ENCODE results near the gene TANGO2. TPM values are rescaled to one million over a fixed set of nuclear protein-coding genes. Genes with fewer than 3 reads are reported as not detected.

Gene TANGO2
- total and polyA plus RNA-seq, 9 of the 15 experiments (the other 6 are each of a cell fraction or from before 2014, with no cell fraction given) = 15.5 to 94.9 (median 70.1) TPM

DNA sequence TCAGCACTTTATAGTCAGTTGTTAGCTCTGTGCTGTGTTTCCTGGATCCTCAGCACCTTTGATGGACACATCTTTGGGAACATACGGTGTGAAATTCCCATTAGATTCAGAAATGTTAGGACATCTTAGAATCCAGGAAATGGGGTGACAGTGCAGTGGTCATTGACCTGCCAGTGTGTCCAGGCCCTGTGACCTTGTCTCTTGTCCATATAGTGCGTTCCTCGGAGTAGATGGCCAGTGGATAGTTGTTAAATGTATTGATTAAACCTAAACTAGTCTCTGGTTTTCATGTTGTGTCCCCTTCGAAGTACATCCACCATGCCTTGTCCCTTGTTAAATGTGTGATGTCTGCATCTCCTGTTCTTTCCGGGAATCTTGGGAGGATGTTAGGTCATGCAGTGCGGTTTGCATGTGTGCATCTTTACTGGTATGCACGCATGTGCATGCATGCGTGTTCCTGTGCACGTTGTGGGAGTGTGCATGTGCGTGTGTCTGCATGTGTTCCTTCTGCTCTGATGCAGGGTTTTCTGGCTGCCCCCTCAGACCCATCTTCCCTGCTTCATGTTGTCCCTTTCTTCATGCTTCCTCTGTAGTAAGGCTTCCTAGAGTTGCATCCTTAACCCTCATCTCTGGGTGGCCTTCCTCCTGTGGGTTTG is 63.1 kb downstream of the TANGO2 start (continued):
- TF ChIP-seq ZNF561 (CRISPR knock-in tag; conservative IDR thresholded peaks at IDR 0.05) = no peak
- TF ChIP-seq TCF15 (CRISPR knock-in tag; IDR thresholded peaks at IDR 0.05) = peak; percentile 82
- no peak for TF ChIP-seq ZBTB11 (CRISPR knock-in tag; IDR thresholded peaks at IDR 0.05)
- no peak for TF ChIP-seq ZNF316 (IDR thresholded peaks at IDR 0.05)
- TF ChIP-seq ZNF124 (CRISPR knock-in tag; IDR thresholded peaks at IDR 0.05) = no peak
- no peak for TF ChIP-seq NR2C1 (IDR thresholded peaks at IDR 0.05)
- no peak for TF ChIP-seq NR2C1 (tag; IDR thresholded peaks at IDR 0.05)
- no peak for TF ChIP-seq MTA1 (IDR thresholded peaks at IDR 0.05; ENCODE audit: borderline replicate concordance)
- TF ChIP-seq HSF4 (CRISPR knock-in tag; IDR thresholded peaks at IDR 0.05; ENCODE audit: borderline replicate concordance) = no peak
- TF ChIP-seq NR2F6 (CRISPR knock-in tag; IDR thresholded peaks at IDR 0.05) = 0 out of 2 replicates have a peak, but pooled peaks have one; percentile 75
- peak; percentile 5; the same call in 1 of the 2 replicates for TF ChIP-seq PHF8 (IDR thresholded peaks at IDR 0.05; ENCODE audit: borderline replicate concordance, low read length)
- TF ChIP-seq, protein P1, sequence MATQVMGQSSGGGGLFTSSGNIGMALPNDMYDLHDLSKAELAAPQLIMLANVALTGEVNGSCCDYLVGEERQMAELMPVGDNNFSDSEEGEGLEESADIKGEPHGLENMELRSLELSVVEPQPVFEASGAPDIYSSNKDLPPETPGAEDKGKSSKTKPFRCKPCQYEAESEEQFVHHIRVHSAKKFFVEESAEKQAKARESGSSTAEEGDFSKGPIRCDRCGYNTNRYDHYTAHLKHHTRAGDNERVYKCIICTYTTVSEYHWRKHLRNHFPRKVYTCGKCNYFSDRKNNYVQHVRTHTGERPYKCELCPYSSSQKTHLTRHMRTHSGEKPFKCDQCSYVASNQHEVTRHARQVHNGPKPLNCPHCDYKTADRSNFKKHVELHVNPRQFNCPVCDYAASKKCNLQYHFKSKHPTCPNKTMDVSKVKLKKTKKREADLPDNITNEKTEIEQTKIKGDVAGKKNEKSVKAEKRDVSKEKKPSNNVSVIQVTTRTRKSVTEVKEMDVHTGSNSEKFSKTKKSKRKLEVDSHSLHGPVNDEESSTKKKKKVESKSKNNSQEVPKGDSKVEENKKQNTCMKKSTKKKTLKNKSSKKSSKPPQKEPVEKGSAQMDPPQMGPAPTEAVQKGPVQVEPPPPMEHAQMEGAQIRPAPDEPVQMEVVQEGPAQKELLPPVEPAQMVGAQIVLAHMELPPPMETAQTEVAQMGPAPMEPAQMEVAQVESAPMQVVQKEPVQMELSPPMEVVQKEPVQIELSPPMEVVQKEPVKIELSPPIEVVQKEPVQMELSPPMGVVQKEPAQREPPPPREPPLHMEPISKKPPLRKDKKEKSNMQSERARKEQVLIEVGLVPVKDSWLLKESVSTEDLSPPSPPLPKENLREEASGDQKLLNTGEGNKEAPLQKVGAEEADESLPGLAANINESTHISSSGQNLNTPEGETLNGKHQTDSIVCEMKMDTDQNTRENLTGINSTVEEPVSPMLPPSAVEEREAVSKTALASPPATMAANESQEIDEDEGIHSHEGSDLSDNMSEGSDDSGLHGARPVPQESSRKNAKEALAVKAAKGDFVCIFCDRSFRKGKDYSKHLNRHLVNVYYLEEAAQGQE (IDR thresholded peaks at IDR 0.05; ENCODE audit: borderline replicate concordance) = no peak
- TF ChIP-seq, protein P1 (CRISPR knock-in tag; IDR thresholded peaks at IDR 0.05; ENCODE audit: low read depth) = 0 out of 2 replicates have a peak, but pooled peaks have one; percentile 10
- TF ChIP-seq ILK (tag; IDR thresholded peaks at IDR 0.05; ENCODE audit: borderline replicate concordance, low read depth) = 0 out of 2 replicates have a peak, but pooled peaks have one; percentile 13
- peak; percentile 52 for TF ChIP-seq KDM5B (IDR thresholded peaks at IDR 0.05; ENCODE audit: insufficient replicate concordance, low read depth, low read length)

Measured in K562 (cell line).